Thyroid gland (tissue), 4 donors: ENCODE results near the gene PRKCA. TPM values are rescaled to one million over a fixed set of nuclear protein-coding genes. Genes with fewer than 3 reads are reported as not detected.

Experiments used
- DNase-seq, 2 donors: peaks; one replicate each; pipeline ENCODE4 v3.0.0-alpha.2; 2019
- H3K27ac ChIP-seq, 3 donors: fragments of 200-600 bp; sonication (generic); 1 replicate in 2 of 3; 2 replicates in 1 of 3; pipeline ENCODE4 v1.5.1; 2016 to 2019; ENCODE audit warnings: mild to moderate bottlenecking in 1 of 3, moderate library complexity in 1 of 3
- H3K27me3 ChIP-seq: fragments of 200-600 bp; sonication (generic); one replicate; pipeline ENCODE4 v1.5.1; 2019
- H3K36me3 ChIP-seq, 2 donors: fragments of 200-600 bp; sonication (generic); one replicate each; pipeline ENCODE4 v1.5.1; 2016 to 2019
- H3K4me1 ChIP-seq, 2 donors: fragments of 200-600 bp; sonication (generic); one replicate each; pipeline ENCODE4 v1.5.1; 2017 to 2019
- H3K4me3 ChIP-seq, 3 donors: fragments of 200-600 bp; sonication (generic); replicated peaks in 1 of 3; 1 replicate in 2 of 3; 2 replicates in 1 of 3; pipeline ENCODE4 v1.5.1; 2016; ENCODE audit warnings: mild to moderate bottlenecking in 1 of 3
- H3K9me3 ChIP-seq: fragments of 200-600 bp; sonication (generic); one replicate; pipeline ENCODE4 v1.5.1; 2017
- POLR2A ChIP-seq, 2 donors: fragments of 450-650 bp; IDR thresholded peaks; one replicate each; pipeline ENCODE4 v1.6.1; 2017; ENCODE audit warnings: antibody characterized with exemption in 2 of 2, mild to moderate bottlenecking in 2 of 2, moderate library complexity in 1 of 2
- WGBS, 2 donors: methylation state at CpG; one replicate each; pipeline ENCODE4 v1.1.5; 2017; 5-methylcytosine and 5-hydroxymethylcytosine counted together
- intact Hi-C: fragments of 100-400 bp; cut with DNase I; formaldehyde crosslinking; loops from one replicate; pipeline ENCODE4 v1.15.1; 2023
- total RNA-seq, 4 donors: library from RNA; depleted of rRNA; stranded (reverse); fragments of >200 nt; gene quantifications; one replicate each; pipeline ENCODE4 v1.2.3, GENCODE V29; 2016
- TF ChIP-seq, protein P1 (sequence below), 6 experiments: fragments of 200-600 bp in 3 of 6; fragments of 450-650 bp in 3 of 6; sonication (generic) in 3 of 6; IDR thresholded peaks; one replicate each; pipeline ENCODE4 v1.5.1; 2016 to 2019; ENCODE audit warnings: antibody characterized with exemption in 6 of 6, mild to moderate bottlenecking in 2 of 6, inconsistent platforms in 1 of 6, moderate library complexity in 1 of 6

Gene PRKCA
- total RNA-seq, 4 donors from 2014 or later: 6.7 to 24.2 (median 15.3) TPM

DNA sequence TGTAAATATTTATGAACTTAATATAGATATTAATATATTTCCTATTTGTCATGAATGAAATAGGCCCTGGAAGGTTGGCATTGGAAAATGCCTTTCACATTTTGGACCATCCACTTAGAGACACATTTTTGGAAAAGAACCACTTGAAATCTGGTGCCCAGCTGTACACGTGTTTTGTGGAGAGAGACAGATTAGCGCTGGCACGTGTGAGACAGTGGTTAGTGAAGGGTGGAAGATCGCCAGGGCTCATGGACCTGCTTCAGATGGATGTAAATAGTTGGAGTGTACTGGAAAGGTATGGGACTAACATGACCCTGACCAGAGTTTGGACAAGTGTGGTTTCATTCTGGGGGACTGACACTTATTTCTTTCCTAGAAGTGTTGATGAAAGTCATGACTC, 222.9 kb downstream of the PRKCA start:
- no peaks in the 10 kb centered on the region for H3K27me3 ChIP-seq
- H3K9me3 ChIP-seq: no peaks in the 10 kb centered on the region
- H3K36me3 ChIP-seq: no peaks in the 10 kb centered on the region
- H3K27ac ChIP-seq: no peak overlapping the region
- peak in 1 of 2 donors; percentile 12 for DNase-seq
- TF ChIP-seq, protein P1, sequence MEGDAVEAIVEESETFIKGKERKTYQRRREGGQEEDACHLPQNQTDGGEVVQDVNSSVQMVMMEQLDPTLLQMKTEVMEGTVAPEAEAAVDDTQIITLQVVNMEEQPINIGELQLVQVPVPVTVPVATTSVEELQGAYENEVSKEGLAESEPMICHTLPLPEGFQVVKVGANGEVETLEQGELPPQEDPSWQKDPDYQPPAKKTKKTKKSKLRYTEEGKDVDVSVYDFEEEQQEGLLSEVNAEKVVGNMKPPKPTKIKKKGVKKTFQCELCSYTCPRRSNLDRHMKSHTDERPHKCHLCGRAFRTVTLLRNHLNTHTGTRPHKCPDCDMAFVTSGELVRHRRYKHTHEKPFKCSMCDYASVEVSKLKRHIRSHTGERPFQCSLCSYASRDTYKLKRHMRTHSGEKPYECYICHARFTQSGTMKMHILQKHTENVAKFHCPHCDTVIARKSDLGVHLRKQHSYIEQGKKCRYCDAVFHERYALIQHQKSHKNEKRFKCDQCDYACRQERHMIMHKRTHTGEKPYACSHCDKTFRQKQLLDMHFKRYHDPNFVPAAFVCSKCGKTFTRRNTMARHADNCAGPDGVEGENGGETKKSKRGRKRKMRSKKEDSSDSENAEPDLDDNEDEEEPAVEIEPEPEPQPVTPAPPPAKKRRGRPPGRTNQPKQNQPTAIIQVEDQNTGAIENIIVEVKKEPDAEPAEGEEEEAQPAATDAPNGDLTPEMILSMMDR (IDR thresholded peaks at IDR 0.05): no peak
- no peak for TF ChIP-seq POLR2A (IDR thresholded peaks at IDR 0.05)
- 65 to 68% methylated on average over 4 of the region's 4 CpGs for WGBS, 2 donors
- H3K4me3 ChIP-seq: no peak overlapping the region
- H3K4me1 ChIP-seq: no peaks in the 10 kb centered on the region
- intact Hi-C loops: no loop called here

- H3K9me3 ChIP-seq: no peaks in the 10 kb centered on the region
- no peaks in the 10 kb centered on the region for H3K27me3 ChIP-seq
- no peaks in the 10 kb centered on the region for H3K4me1 ChIP-seq
- 97 to 98% methylated on average over 4 of the region's 4 CpGs for WGBS, 2 donors
- no peak overlapping the region for H3K4me3 ChIP-seq
- no peaks in the 10 kb centered on the region for H3K36me3 ChIP-seq
- H3K27ac ChIP-seq: no peak overlapping the region
- intact Hi-C loops: no loop called here
- DNase-seq: no peak
- TF ChIP-seq, protein P1 (IDR thresholded peaks at IDR 0.05): no peak
- TF ChIP-seq POLR2A (IDR thresholded peaks at IDR 0.05): no peak
Measured at GRCh38 chr17:66526827-66527226, 224.4 kb downstream of the PRKCA start.

- no peak overlapping the region for H3K4me3 ChIP-seq
- H3K36me3 ChIP-seq: no peaks in the 10 kb centered on the region
- no peaks in the 10 kb centered on the region for H3K27me3 ChIP-seq
- no peak overlapping the region for H3K27ac ChIP-seq
- no peaks in the 10 kb centered on the region for H3K4me1 ChIP-seq
- TF ChIP-seq POLR2A (IDR thresholded peaks at IDR 0.05): no peak
- TF ChIP-seq, protein P1 (IDR thresholded peaks at IDR 0.05): no peak
- WGBS, 2 donors: 93 to 95% methylated on average over 5 of the region's 5 CpGs
- intact Hi-C loops: no loop called here
- no peaks in the 10 kb centered on the region for H3K9me3 ChIP-seq
- DNase-seq: no peak
Measured at GRCh38 chr17:66527335-66527734, 224.9 kb downstream of the PRKCA start.

- Histone ChIP-seq H3K27me3 (no peaks in the 10 kb centered on the region), H3K36me3 (no peaks in the 10 kb centered on the region), H3K27ac (no peak overlapping the region), H3K9me3 (no peaks in the 10 kb centered on the region), H3K4me3 (no peak overlapping the region), H3K4me1 (peaks cover 0 to 5% of the 10 kb centered on the region in 2 donors)
- intact Hi-C loops: no loop called here
- no peak for TF ChIP-seq POLR2A (IDR thresholded peaks at IDR 0.05)
- TF ChIP-seq, protein P1 (IDR thresholded peaks at IDR 0.05): no peak
- WGBS, 2 donors: 92 to 97% methylated on average over 5 of the region's 5 CpGs
- DNase-seq: no peak
Measured at GRCh38 chr17:66531851-66532295, 229.5 kb downstream of the PRKCA start.

- no peak overlapping the region for H3K27ac ChIP-seq
- no peaks in the 10 kb centered on the region for H3K36me3 ChIP-seq
- peaks cover 0 to 5% of the 10 kb centered on the region in 2 donors for H3K4me1 ChIP-seq
- H3K9me3 ChIP-seq: no peaks in the 10 kb centered on the region
- no peak overlapping the region for H3K4me3 ChIP-seq
- no peaks in the 10 kb centered on the region for H3K27me3 ChIP-seq
- intact Hi-C loops: no loop called here
- 33 to 37% methylated on average over 8 to 9 of the region's 9 CpGs for WGBS, 2 donors
- peak; percentile 41 to 43 for DNase-seq
- no peak for TF ChIP-seq POLR2A (IDR thresholded peaks at IDR 0.05)
- TF ChIP-seq, protein P1 (IDR thresholded peaks at IDR 0.05): peak in 1 of 6 experiments; percentile 12
Measured at GRCh38 chr17:66533572-66533971, 231.2 kb downstream of the PRKCA start.
